ENCODE results near the gene C1QTNF1. TPM values are rescaled to one million over a fixed set of nuclear protein-coding genes. Genes with fewer than 3 reads are reported as not detected.

Gene C1QTNF1
- total and polyA plus RNA-seq, 2 donors (not counting 1 experiment from before 2014, with no cell fraction given), result not detected

DNA sequence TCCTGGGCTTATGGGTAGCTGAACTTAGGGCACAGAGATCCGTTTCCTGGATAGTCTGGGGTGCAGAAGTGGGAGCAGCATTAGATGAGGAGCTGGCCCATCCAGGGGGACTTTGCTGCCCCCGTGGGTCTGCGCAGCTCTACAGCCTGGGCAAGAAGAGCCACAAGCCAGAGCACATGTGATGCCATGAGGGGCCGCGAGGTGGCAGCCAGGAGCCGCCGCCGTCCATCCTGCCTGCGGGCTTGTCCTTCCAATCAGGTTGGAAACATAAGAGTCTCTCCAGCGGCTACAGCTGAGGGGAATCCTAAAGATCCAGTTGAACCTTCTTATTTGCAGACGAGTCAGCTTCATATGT lies 21.9 kb downstream of the C1QTNF1 start:
- Histone ChIP-seq H3K27me3 (replicated peaks in 1 of 4; ENCODE audit: control extremely low read depth in 1 of 4, control insufficient read depth in 3 of 4, insufficient read depth in 4 of 4, low read length in 3 of 4) (peaks cover 0 to 19% (median 0%) of the 10 kb centered on the region in 4 experiments), H3K36me3 (replicated peaks in 1 of 2; ENCODE audit: control extremely low read depth in 1 of 2, control insufficient read depth in 1 of 2, extremely low read depth in 1 of 2, insufficient read depth in 2 of 2, low read length in 1 of 2) (no peaks in the 10 kb centered on the region), H3K4me1 (ENCODE audit: control insufficient read depth in 2 of 2, insufficient read depth in 2 of 2, low read length in 2 of 2) (no peaks in the 10 kb centered on the region), H3K4me3 (ENCODE audit: control extremely low read depth in 1 of 5, extremely low read depth in 1 of 5, insufficient read depth in 1 of 5, low read depth in 2 of 5, low read length in 4 of 5) (no peak overlapping the region), H2AFZ (ENCODE audit: insufficient read depth, low read depth, low read length, poor library complexity, severe bottlenecking) (no peak overlapping the region), H3K27ac (ENCODE audit: low read length in 2 of 2) (no peak overlapping the region), H3K4me2 (replicated peaks; ENCODE audit: low read depth, low read length, poor library complexity, severe bottlenecking) (no peak overlapping the region), H4K20me1 (ENCODE audit: control insufficient read depth, insufficient read depth, low read length, poor library complexity, severe bottlenecking) (no peaks in the 10 kb centered on the region), H3K9me3 (ENCODE audit: control extremely low read depth in 1 of 3, control insufficient read depth in 2 of 3, insufficient read depth in 1 of 3, low read length in 2 of 3) (peaks cover 0 to 6% (median 0%) of the 10 kb centered on the region in 3 donors), H3K9ac (ENCODE audit: low read length) (no peak overlapping the region), H3K79me2 (ENCODE audit: control insufficient read depth, insufficient read depth, low read length) (no peaks in the 10 kb centered on the region)
- 1% methylated on average over 11 of the region's 11 CpGs for WGBS (ENCODE audit: insufficient coverage)
- Mint-ChIP-seq H3K27ac (no peak overlapping the region), H3K4me1 (peaks cover 1% of the 10 kb centered on the region), H3K4me3 (no peak overlapping the region), H3K9me3 (ENCODE audit: insufficient read depth) (no peaks in the 10 kb centered on the region), H3K27me3 (peaks cover 24% of the 10 kb centered on the region)
- DNase-seq (peak; percentile 71), ATAC-seq (ENCODE audit: low read depth) (peak; percentile 82)
- TF ChIP-seq, protein P1, sequence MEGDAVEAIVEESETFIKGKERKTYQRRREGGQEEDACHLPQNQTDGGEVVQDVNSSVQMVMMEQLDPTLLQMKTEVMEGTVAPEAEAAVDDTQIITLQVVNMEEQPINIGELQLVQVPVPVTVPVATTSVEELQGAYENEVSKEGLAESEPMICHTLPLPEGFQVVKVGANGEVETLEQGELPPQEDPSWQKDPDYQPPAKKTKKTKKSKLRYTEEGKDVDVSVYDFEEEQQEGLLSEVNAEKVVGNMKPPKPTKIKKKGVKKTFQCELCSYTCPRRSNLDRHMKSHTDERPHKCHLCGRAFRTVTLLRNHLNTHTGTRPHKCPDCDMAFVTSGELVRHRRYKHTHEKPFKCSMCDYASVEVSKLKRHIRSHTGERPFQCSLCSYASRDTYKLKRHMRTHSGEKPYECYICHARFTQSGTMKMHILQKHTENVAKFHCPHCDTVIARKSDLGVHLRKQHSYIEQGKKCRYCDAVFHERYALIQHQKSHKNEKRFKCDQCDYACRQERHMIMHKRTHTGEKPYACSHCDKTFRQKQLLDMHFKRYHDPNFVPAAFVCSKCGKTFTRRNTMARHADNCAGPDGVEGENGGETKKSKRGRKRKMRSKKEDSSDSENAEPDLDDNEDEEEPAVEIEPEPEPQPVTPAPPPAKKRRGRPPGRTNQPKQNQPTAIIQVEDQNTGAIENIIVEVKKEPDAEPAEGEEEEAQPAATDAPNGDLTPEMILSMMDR (IDR thresholded peaks at IDR 0.05), result peak; percentile 88
- TF ChIP-seq EZH2 (IDR thresholded peaks at IDR 0.05; ENCODE audit: borderline replicate concordance, insufficient read depth, low read depth, low read length, poor library complexity, severe bottlenecking), result no peak
- intact Hi-C loops (cut with micrococcal nuclease), result loop anchor here (1.0 to 10.0 kb wide), 3 partner anchors 36 to 345 kb away; no protein-coding TSS in a partner anchor
- ChIA-PET CTCF (interaction anchor here (0.7 to 2.4 kb wide), 13 partner anchors 10 to 355 kb away, joined by 3 to 24 read pairs (median 5); no protein-coding TSS in a partner anchor), POLR2A (no interaction called here)

DNA sequence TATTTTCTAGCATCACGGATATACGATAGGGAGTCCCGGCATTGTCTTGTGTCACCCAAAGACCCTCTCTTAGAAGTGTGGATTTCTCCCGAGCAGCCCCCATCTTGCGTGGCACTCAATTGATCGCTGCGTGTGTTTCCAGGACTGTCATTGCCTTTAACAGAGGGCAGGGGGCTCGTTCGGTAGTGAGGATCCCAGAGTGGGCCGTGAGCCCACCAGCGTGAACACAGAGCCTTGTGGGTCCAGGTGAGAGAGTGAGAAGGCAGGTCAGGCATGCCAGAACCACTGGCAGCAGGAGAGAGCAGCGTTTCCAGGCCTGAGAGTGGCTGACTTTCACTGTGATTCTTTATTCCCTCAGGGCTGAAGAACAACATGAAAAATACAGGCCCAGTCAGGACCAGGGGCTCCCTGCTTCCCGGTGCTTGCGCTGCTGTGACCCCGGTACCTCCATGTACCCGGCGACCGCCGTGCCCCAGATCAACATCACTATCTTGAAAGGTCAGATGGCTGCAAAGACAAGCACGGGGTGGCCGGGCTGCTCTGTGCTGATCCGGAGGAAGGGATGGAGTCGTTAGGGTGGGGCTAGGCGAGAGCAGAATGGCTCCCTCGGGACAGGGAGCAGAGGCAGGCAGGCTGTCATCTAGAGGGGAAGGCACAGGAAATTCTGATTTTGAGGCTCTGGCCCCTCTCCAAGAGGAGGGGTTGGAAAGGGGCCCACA lies 22.4 kb downstream of the C1QTNF1 start:
- Histone ChIP-seq H3K4me3 (ENCODE audit: control extremely low read depth in 1 of 5, extremely low read depth in 1 of 5, insufficient read depth in 1 of 5, low read depth in 2 of 5, low read length in 4 of 5) (no peak overlapping the region), H3K79me2 (ENCODE audit: control insufficient read depth, insufficient read depth, low read length) (no peaks in the 10 kb centered on the region), H3K4me1 (ENCODE audit: control insufficient read depth in 2 of 2, insufficient read depth in 2 of 2, low read length in 2 of 2) (no peaks in the 10 kb centered on the region), H3K27me3 (replicated peaks in 1 of 4; ENCODE audit: control extremely low read depth in 1 of 4, control insufficient read depth in 3 of 4, insufficient read depth in 4 of 4, low read length in 3 of 4) (peaks cover 0 to 19% (median 0%) of the 10 kb centered on the region in 4 experiments), H3K9me3 (ENCODE audit: control extremely low read depth in 1 of 3, control insufficient read depth in 2 of 3, insufficient read depth in 1 of 3, low read length in 2 of 3) (peaks cover 0 to 6% (median 0%) of the 10 kb centered on the region in 3 donors), H3K27ac (ENCODE audit: low read length in 2 of 2) (no peak overlapping the region), H2AFZ (ENCODE audit: insufficient read depth, low read depth, low read length, poor library complexity, severe bottlenecking) (no peak overlapping the region), H3K9ac (ENCODE audit: low read length) (no peak overlapping the region), H3K36me3 (replicated peaks in 1 of 2; ENCODE audit: control extremely low read depth in 1 of 2, control insufficient read depth in 1 of 2, extremely low read depth in 1 of 2, insufficient read depth in 2 of 2, low read length in 1 of 2) (no peaks in the 10 kb centered on the region), H3K4me2 (replicated peaks; ENCODE audit: low read depth, low read length, poor library complexity, severe bottlenecking) (no peak overlapping the region), H4K20me1 (ENCODE audit: control insufficient read depth, insufficient read depth, low read length, poor library complexity, severe bottlenecking) (no peaks in the 10 kb centered on the region)
- H3K4me1 Mint-ChIP-seq, result peaks cover 1% of the 10 kb centered on the region
- intact Hi-C loops (cut with micrococcal nuclease), result loop anchor here (1.0 to 10.0 kb wide), 3 partner anchors 36 to 345 kb away; no protein-coding TSS in a partner anchor
- WGBS (ENCODE audit: insufficient coverage), result 82% methylated on average over 25 of the region's 25 CpGs
- ChIA-PET POLR2A (no interaction called here), CTCF (interaction anchor here (0.7 to 2.4 kb wide), 10 partner anchors 11 to 355 kb away, joined by 3 to 24 read pairs (median 6); no protein-coding TSS in a partner anchor)
- H3K27me3 Mint-ChIP-seq, result peaks cover 29% of the 10 kb centered on the region
- no peak overlapping the region for H3K4me3 Mint-ChIP-seq
- TF ChIP-seq, protein P1 (IDR thresholded peaks at IDR 0.05), result peak; percentile 63
- TF ChIP-seq EZH2 (IDR thresholded peaks at IDR 0.05; ENCODE audit: borderline replicate concordance, insufficient read depth, low read depth, low read length, poor library complexity, severe bottlenecking), result no peak
- ATAC-seq (ENCODE audit: low read depth) (no peak), DNase-seq (no peak)
- no peak overlapping the region for H3K27ac Mint-ChIP-seq
- H3K9me3 Mint-ChIP-seq (ENCODE audit: insufficient read depth), result no peaks in the 10 kb centered on the region

All from B cell (primary cell).